GM13976 (cell line): ENCODE data around the gene L1TD1.

Source experiments
- DNase-seq: peaks from one replicate; pipeline ENCODE4 v3.0.0; 2012; ENCODE audit warnings: low spot score
- in situ Hi-C: fragments of 300-500 bp; cut with MboI; formaldehyde crosslinking; loops from one replicate; pipeline ENCODE4 v1.12.0; 2022; ENCODE audit warnings: low sequenced_read_pairs, mixed read lengths, inconsistent platforms; ENCODE audit not compliant: unreplicated experiment
- TF ChIP-seq, protein P1 (sequence below): IDR thresholded peaks from 2 replicates; pipeline ENCODE4 v1.5.1; 2012; ENCODE audit warnings: borderline replicate concordance, mild to moderate bottlenecking; ENCODE audit not compliant: insufficient read depth; ENCODE audit errors: extremely low read depth, missing control alignments, control extremely low read depth

L1TD1 gene

DNA sequence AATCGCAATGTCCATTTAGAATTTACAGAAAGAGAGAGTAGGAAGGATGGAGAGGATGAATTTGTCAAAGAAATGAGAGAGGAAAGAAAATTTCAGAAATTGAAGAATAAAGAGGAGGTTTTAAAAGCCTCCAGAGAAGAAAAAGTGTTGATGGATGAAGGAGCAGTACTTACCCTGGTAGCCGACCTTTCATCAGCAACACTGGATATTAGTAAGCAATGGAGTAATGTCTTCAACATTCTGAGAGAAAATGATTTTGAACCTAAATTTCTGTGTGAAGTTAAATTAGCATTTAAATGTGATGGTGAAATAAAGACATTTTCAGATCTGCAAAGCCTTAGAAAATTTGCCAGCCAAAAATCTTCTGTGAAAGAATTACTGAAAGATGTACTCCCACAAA lies 12.5 kb downstream of the L1TD1 start:
- in situ Hi-C loops, result no loop called here
- no peak for DNase-seq
- TF ChIP-seq, protein P1, sequence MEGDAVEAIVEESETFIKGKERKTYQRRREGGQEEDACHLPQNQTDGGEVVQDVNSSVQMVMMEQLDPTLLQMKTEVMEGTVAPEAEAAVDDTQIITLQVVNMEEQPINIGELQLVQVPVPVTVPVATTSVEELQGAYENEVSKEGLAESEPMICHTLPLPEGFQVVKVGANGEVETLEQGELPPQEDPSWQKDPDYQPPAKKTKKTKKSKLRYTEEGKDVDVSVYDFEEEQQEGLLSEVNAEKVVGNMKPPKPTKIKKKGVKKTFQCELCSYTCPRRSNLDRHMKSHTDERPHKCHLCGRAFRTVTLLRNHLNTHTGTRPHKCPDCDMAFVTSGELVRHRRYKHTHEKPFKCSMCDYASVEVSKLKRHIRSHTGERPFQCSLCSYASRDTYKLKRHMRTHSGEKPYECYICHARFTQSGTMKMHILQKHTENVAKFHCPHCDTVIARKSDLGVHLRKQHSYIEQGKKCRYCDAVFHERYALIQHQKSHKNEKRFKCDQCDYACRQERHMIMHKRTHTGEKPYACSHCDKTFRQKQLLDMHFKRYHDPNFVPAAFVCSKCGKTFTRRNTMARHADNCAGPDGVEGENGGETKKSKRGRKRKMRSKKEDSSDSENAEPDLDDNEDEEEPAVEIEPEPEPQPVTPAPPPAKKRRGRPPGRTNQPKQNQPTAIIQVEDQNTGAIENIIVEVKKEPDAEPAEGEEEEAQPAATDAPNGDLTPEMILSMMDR, result no peak

DNA sequence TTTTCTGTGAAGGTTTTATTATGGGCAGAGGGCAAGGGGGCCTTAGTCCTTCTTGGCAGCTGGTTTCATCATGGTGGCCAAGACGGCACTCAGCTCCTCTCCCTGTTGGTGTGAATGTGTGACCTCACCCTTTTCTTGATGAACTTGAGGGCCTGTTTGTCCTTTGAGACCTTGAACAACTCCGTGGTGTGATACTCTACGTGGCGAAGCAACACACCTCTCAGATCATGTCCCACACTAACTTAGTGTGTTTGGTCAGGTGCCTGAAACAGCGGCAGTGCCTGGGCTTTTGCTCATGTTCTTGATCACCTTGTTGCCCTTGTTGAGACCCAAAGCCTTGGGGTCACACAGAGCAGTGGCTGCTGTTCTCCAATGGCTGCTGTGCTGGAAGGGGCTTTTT lies 13.4 kb downstream of the L1TD1 start:
- no peak for DNase-seq
- TF ChIP-seq, protein P1, result no peak
- in situ Hi-C loops, result no loop called here

DNA sequence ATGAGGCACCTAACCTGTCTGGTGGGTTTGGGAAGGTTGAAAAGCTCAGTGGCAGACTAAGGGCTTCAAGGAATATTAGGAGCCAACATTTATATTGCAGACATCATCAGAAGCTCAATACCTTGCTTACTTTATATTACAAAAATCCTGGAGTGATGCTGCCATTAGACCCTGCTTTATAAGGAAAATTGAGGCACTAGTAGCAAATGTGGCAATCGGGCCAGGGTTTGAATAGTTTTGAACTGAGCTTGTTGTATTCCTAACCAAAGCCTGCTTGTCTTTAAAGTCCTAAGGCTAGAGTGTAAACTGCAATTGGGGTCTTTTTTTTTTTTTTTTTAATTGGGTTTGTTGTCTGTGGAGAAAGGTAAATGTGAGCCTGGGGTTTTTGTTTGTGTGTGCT lies 14.3 kb downstream of the L1TD1 start:
- DNase-seq, result no peak
- in situ Hi-C loops, result no loop called here
- TF ChIP-seq, protein P1, result no peak

DNA sequence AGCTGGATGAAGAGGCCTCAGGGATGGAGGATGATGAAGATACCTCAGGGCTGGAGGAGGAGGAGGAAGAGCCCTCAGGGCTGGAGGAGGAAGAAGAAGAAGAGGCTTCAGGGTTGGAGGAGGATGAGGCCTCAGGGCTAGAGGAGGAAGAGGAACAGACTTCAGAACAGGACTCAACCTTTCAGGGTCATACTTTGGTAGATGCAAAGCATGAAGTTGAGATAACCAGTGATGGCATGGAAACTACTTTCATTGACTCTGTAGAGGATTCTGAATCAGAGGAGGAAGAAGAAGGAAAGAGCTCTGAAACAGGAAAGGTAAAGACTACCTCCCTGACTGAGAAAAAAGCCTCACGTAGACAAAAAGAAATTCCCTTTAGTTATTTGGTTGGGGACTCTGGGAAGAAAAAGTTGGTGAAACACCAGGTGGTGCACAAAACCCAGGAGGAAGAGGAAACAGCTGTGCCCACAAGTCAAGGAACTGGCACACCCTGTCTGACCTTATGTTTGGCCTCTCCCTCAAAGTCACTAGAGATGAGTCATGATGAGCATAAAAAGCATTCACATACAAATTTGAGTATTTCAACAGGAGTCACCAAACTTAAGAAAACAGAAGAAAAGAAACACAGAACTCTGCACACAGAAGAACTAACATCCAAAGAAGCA lies 15.4 kb downstream of the L1TD1 start:
- in situ Hi-C loops, result no loop called here
- TF ChIP-seq, protein P1, result no peak
- DNase-seq, result no peak

DNA sequence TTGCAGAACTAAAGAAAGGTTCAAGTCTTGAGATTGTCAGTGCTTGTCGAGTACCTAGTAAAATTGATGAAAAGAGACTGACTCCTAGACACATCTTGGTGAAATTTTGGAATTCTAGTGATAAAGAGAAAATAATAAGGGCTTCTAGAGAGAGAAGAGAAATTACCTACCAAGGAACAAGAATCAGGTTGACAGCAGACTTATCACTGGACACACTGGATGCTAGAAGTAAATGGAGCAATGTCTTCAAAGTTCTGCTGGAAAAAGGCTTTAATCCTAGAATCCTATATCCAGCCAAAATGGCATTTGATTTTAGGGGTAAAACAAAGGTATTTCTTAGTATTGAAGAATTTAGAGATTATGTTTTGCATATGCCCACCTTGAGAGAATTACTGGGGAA lies 16.3 kb downstream of the L1TD1 start:
- DNase-seq, result no peak
- TF ChIP-seq, protein P1, result no peak

DNA sequence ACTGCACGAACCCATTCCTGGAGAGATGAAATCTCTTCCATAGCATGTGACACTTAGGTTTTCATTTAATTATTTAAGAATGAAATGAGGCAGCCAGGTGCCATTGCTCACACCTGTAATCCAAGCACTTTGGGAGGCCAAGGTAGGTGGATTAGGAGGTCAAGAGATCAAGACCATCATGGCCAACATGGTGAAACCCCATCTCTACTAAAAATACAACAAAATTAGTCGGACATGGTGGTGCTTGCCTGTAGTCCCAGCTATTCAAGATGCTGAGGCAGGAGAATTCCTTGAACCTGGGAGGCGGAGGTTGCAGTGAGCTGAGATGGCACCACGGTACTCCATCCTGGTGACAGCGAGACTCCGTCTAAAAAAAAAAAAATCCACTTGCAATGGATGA lies 17.8 kb downstream of the L1TD1 start:
- DNase-seq, result no peak
- in situ Hi-C loops, result no loop called here
- TF ChIP-seq, protein P1, result no peak

More for the DNA sequence above, 16.3 kb downstream of the L1TD1 start:
- in situ Hi-C loops, result no loop called here
